NCI-H1436 treated with DMSO at 0.1 percent for 48 hours (cell line): ENCODE data around the gene ADARB2.

Source experiments
- DNase-seq: peaks from one replicate; lab custom pipeline; 2025; lab: John Stamatoyannopoulos, UW

ADARB2 gene

GRCh38 chr10:1315178-1315577 is 422.1 kb downstream of the ADARB2 start:
- DNase-seq, result no peak

DNA sequence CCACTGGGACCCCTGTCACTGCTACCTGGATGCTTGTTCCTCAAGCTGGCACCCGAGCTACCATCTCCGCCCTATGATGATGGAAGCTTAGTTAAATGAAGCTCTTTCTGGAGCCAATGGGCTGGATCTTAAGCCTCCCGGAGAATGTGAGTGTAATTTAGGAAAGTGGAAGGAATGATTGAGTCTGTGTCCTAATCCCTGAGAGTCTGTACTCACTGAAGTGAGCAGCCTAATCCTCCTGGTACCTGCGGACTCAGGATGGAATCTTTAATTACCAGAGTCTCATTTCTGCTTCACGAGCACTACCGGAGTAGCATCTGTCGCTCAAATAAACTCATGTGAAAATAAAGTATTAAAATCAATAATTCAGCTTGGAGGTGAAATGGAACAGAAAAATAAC is 425.6 kb downstream of the ADARB2 start:
- DNase-seq, result no peak

GRCh38 chr10:1310271-1310789 is 427.0 kb downstream of the ADARB2 start:
- DNase-seq, result no peak

DNA sequence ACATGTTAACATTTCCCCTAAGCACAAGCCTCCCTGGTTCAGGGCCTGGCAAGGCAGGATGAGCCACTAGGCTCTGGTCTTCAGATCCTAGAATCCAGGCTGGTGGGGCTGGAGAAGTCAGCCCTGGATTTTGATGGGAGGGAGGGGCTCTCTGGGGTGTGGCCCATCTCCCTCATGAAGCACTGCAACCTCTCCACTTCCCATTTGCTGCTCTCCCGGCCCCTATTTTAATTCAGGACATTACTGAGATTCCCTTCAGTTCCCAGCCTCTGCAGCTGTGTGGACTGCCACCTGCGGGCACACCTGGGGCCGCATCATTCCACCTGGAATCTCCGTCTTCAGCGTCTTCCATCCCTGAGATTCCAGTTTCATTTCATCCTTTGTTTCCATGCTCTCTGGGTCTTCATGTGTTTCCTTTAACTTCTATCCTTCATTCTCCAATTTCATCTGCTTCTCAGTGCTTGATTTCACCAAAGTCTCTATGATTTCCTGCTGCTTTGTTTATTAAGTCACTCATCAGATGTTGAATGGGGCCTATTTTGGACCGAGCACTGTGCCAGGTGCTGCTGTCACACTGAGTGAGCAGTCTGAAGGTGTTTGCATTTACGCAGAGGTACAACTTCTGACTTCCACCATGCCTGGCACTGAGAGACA is 427.6 kb downstream of the ADARB2 start:
- no peak for DNase-seq

DNA sequence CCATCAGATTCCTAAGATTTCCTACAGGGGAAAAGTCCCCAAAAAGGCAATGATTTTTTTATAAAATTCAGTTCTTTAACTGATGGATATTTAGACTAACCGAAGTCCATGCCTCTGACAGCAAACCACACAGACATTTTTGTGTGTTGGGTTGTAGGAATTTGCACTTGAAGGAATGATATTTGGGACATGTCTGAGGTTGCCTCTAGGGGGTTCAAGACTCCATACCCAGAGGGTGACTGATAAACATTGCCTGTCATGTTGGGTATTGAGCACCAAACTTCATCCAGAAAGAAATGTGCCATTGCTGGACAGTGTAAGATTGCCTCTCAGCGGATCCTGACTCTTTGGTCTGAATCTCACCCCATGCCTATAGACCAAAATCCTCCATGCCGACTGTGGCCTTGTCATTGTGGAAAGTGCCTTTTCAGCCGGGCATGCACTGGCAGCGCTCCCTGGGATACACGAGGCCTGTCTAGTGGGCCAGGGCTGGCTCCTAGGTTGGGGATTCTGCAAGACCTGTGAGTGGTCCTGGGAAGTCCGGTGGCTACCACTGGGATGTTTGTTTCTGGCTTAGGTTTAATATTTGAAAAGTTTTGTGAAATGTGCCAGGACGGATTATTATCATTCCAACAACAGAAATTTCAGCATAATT is 428.2 kb downstream of the ADARB2 start:
- no peak for DNase-seq

DNA sequence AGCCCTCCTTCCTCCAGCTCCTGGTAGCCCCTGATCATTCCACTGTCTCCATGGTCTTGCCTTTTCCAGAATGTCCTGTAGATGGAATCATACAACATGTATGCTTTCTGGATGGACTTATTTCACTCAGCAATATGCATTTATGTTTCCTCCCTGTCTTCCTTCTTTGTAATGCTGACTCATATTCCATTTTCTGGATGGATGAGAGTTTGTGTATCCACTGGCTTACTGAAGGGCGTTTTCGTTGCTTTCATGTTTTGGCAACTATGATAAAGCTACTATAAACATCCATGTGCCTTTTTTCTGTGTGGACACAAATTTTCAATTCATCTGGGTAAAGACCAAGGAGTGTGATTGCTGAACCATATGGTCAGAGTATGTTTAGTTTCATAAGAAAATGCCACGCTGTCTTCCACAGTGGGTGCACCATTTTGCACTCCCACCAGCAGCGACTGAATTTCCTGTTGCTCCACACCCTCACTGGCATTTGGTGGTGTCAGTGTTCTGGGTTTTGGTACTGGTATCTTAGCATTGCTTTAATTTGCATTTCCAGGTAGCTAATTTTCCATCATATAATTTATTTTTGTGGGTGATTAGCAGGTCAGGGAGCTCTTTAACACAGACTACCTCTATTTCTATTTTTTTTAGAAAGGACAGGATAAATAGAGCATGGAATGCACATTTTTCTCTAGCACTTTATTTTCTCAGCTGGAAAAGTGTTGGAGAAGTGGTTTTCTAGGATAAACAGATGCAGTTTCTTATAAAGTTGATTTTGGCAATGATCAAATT is 429.0 kb downstream of the ADARB2 start:
- DNase-seq, result no peak

DNA sequence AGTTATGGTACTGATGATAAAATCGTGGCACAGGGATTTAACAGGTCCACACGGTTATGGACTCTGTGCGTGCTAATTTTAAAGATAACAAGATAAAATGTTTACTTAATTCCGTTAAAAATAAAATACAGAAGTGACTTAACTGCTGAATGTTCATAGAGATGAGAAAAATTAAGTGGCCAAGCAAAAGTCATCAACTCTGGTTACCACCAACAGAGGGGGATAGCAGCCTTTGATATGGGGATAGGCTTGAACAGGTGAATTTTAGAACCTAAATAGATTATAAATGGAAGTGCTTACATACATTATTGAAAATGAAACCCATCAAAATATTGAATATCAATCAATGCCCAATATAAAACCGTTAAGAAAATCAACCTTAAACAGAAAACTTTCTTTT is 436.2 kb downstream of the ADARB2 start:
- no peak for DNase-seq

- DNase-seq, result no peak
These were observed 437.1 kb downstream of the ADARB2 start for GRCh38 chr10:1300218-1300617.

DNA sequence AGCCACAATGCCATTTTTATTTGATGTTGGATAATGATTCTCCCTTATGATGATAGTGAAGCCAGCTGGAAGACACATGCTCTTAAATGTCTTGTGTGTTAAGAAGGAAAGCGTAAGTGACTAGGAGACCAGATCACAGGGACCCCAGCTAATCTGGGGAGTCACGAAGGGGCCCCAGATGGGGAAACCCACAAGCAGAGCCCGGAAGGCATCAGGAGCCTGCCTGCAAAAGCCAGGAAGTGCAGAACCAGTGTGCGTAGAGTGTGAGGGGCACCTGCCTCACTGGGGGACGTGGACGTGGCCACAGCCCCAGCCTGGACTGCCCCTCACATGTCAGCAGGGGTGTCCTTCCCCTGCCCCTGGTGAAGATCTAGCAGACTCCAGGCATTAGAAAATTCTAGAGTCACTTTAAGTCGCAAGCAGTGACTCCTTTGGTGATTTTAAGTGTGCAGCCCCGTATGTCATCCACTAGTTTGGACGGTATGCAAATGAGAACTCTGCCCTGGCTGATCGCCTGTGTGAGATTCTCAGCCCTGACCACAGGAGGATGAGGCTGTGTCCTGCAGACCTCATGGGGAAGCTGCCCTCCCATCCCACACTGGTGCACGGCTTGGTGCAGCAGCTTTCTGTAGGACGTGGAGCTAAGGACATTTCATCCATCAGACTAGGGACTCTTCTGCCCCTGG is 438.1 kb downstream of the ADARB2 start:
- no peak for DNase-seq

GRCh38 chr10:1297566-1298301 is 439.6 kb downstream of the ADARB2 start:
- no peak for DNase-seq

DNA sequence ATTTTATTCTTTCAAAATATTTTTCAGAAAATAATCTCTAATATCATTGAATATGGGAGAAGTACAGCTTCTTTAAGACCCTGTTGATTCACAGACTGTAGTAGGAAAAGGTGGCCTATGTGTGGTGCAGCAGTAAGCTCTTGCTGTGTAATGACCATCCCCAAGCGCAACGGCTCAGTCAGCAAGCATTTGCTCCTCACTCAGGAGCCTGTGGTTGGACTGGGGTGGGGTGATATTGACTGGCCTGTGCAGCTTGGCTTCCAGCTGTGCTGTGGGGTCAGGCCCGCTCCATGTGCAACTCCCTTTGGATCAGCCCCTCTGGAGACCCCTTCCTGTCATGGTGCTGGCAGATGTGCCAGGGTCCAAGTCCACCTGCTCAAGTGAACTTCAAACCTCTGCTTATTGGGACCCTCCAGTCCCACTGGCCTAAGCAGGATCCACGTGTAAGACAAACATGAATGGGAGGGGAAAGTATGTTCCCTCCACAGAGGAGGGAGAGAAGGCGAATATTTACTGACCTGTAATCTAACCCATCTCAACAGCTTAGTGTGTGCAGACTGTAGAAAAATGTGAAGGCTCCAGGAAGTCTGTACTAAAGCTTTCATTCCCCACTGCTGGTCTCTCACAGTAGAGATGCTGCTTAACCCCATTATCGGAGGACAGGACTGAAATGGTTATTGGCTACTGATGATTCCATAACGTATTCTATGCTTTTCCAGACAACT is 441.4 kb downstream of the ADARB2 start:
- no peak for DNase-seq

DNA sequence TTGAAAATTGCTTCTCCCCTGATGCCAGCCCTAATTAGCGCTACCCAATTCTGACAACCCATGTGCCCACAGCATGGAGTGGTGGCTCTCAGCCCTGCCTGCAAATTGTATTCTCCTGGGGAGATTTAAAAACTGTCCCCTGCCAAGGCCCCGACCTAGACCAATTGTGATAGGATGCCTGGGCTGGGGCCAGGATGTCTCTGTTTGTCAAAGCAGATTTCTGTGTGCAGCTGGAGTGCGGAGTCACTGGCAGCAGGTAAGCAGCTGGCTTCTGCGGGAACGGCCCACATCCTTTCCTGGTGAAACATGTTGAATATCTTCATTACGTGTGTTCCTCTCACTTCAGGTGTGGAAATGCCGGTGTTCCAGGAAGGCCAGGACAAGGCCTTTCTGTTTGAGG is 442.6 kb downstream of the ADARB2 start:
- DNase-seq, result no peak

DNA sequence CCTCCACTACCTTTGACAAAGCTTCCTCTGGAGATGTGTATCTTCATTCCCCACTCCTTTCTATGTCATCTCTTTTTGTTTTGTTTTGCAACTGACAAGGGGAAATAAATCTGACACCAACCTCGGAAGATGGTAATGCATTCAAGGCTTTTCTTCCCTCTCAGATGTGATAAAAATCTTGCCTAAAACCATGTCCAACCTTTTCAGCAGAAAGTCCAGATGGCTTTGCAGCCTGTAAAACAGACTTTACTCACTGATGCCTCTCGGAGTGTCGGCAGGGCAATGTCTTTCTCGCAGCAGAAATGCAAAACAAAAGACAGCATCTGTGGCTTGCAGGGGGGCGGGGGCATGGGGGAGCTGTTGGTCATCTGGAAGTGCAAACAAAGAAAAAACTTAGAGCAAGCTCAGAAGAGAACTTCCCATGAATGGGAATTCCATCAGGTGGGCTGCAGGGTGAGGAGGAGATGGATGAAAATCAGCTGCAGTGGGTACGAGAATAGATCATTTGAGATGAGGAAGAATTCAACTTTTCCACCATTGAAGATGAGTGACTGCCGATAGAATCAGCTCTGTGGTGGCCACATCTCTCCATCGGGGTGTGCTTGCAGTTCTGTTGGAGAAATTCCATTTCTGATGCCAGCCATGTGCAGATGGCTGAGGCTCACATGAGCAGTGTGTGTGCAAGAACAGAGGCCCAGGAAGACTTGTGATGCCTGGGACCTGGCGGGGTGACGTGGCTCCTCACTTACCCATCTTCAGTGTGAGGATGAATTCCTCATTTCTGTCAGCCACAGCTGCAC is 443.5 kb downstream of the ADARB2 start:
- DNase-seq, result no peak

DNA sequence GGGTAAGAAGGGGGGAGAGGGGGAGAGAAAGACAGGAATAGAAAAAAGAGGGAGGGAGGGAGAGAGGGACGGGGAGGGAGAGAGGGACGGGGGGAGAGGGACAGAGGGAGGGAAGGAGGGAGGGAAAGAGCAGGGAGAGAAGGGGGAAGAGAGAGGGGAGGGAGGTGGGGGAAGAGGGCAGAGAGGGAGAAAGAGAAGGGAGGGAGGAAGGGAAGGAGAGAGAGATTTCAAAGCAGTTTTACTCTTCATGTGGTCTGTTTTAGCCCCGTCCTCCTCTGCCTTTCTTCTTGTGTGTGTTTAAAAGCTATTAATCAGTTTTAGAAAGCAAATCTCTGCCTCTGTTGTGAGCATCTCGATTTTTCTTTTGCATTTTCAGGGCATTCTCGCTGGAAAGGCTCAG is 444.2 kb downstream of the ADARB2 start:
- no peak for DNase-seq

DNA sequence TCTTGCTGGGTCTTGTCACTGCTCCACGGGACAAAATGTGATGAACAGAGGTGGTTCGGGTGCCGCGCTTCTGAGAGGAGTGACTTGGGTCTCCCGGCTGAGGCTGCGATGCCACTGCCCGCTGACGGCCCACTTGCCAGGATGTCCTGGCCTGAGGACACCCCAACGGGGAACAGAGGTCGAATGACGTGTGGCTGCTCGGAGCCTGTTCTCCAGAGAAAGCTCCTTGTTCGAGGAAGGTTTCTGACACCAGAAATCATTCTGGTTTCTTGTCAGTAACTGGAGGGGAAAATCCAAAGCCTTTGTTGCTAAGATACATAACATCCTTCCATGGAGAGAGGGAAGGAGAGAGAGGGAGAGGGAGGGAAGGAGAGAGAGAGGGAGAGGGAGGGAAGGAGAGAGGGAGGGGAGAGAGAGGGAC is 444.7 kb downstream of the ADARB2 start:
- DNase-seq, result no peak

DNA sequence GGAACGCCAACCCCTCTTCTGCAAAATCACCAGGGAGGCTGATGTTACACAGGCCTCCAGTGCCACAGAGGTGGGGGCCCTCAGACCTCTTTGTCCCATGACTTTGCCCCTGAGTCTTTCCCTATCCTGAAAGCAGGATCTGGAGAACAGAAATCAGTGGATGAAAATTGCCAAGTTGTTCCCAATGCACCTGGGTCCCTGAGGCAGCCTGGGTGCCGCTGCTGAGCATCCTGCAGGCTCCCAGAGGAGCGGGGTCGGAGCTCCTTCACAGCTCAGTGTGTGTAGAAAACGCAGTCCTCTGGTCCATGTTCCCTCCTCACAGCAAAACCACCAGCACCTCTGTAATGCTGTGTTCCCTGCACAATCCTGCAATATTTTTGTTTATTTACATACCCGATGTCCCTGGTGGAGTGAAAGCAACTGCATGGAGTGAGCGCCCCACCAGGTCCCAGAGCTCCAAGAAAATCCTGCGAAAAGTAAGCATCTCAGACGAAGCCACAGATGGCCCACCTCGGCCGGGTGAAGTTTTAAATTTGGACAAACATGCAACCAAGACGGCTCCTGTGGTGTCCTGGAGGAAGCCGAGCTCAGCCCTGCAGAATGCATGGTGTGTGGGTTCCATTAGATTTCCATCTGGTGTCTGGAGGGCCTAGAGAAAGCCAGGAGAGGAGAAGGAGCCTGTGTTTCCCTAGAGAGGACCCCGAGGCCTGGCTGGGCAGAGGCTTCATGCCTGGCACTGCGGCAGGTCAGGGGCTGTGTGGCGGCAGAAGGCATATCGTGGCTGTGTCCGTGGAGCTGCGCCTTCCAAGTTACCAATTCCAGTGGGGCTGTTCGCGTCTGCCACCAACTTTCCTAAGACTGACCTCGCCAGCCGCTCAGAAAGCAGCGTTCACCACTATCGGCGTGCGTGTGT is 445.9 kb downstream of the ADARB2 start:
- DNase-seq, result no peak

DNA sequence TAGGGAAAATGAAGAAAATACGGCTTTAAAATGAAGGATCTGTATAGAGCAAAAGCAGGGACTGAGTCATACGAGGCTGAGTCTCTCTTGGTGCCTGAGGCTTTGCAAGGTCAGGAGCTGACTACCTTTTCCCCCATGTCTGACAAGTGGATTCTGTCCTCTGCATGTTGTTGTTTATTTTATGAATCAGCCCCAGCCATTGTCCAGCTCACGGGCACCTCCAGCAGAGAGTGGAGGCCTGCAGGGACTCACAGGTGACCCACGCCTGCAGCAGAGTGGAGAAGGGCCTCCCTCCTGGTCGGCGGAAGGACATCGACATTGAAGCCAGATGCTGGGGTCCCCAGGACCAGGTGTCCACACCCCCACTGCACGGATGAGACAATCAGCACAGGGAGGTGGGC is 447.3 kb downstream of the ADARB2 start:
- DNase-seq, result no peak

DNA sequence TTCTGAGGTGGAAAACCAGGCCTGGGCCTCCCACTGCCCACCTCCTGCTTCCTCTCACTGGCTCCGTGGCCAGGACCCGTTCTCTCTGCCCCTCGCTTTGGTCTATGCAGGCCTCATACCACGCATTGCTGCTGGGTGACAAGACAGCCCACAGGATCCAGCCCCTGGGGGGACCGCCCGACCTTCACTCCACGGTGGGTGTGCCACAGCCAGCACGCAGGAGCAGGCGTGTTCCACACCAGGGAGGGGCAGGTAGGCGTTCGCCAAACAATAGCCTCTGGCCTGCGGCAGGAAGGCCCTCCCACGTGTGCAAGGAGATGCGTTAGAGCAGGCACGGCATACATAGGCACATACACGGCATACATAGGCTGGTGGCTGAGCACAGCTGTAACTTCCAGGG is 447.7 kb downstream of the ADARB2 start:
- DNase-seq, result no peak

- DNase-seq, result no peak
These were observed 449.3 kb downstream of the ADARB2 start for GRCh38 chr10:1287971-1288401.
